C4-2B (cell line): ENCODE data around the gene HK1.

ENCODE experiments used
- ZFX ChIP-seq: fragments of 450-650 bp; IDR thresholded peaks from 2 replicates; pipeline ENCODE4 v1.6.1; 2017
- TF ChIP-seq, protein P1 (sequence below): fragments of 450-650 bp; conservative IDR thresholded peaks from 2 replicates; pipeline ENCODE4 v1.5.1; 2017; ENCODE audit warnings: mild to moderate bottlenecking

DNA sequence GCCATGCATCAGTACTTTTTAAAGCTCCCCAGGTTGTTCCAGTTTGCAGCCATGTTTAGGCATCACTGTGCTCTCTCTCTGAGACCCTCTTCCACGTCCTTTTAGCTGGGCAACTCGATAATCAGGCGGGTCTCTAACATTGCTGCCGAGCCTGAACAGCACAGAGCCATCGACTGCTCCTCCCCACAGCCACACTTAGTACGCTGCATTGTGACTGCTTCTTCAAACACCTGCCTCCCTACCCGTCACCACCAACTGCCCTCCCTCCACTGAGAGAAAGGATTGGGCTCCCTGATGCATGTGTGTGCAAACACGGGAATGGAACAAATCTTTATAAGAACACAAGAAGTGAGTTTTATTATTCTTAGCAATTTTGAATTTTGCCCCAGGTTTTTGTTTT, 149.9 kb downstream of the HK1 start:
- TF ChIP-seq, protein P1, sequence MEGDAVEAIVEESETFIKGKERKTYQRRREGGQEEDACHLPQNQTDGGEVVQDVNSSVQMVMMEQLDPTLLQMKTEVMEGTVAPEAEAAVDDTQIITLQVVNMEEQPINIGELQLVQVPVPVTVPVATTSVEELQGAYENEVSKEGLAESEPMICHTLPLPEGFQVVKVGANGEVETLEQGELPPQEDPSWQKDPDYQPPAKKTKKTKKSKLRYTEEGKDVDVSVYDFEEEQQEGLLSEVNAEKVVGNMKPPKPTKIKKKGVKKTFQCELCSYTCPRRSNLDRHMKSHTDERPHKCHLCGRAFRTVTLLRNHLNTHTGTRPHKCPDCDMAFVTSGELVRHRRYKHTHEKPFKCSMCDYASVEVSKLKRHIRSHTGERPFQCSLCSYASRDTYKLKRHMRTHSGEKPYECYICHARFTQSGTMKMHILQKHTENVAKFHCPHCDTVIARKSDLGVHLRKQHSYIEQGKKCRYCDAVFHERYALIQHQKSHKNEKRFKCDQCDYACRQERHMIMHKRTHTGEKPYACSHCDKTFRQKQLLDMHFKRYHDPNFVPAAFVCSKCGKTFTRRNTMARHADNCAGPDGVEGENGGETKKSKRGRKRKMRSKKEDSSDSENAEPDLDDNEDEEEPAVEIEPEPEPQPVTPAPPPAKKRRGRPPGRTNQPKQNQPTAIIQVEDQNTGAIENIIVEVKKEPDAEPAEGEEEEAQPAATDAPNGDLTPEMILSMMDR: no peak
- no peak for TF ChIP-seq ZFX
